ENCODE data around the gene MKLN1.

Gene MKLN1

DNA sequence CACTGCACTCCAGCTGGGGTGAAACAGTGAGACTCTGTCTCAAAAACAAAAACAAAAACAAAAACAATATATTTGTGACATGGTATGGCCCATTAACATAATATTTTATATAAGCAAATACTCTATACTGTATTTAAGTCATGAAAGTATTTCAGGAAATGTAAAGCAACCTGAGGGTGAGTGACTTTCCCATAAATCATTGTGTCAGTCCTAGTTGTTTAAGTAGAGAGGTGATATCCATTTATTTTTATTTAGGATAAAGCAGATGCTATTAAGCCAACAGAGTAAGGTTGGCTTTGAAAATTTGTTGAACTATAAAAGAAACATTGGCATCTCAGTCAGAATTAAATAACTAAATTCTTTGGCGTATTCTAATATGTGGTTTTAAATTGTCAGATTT lies 60.5 kb downstream of the MKLN1 start:
- Histone ChIP-seq H3K9me3 (ENCODE audit: control insufficient read depth in 1 of 2, low read length in 2 of 2) (no peaks in the 10 kb centered on the region), H3K27me3 (ENCODE audit: control insufficient read depth in 1 of 2, insufficient read depth in 2 of 2, low read length in 2 of 2) (no peaks in the 10 kb centered on the region), H3K4me3 (ENCODE audit: low read depth in 1 of 2, low read length in 2 of 2) (no peak overlapping the region), H3K27ac (ENCODE audit: low read depth, low read length) (no peak overlapping the region), H3K4me1 (ENCODE audit: control insufficient read depth in 1 of 2, insufficient read depth in 2 of 2, low read length in 2 of 2) (no peaks in the 10 kb centered on the region), H3K9ac (ENCODE audit: low read depth in 1 of 2, low read length in 2 of 2) (no peak overlapping the region), H3K36me3 (ENCODE audit: control insufficient read depth in 1 of 2, insufficient read depth in 2 of 2, low read length in 2 of 2) (no peaks in the 10 kb centered on the region)

DNA sequence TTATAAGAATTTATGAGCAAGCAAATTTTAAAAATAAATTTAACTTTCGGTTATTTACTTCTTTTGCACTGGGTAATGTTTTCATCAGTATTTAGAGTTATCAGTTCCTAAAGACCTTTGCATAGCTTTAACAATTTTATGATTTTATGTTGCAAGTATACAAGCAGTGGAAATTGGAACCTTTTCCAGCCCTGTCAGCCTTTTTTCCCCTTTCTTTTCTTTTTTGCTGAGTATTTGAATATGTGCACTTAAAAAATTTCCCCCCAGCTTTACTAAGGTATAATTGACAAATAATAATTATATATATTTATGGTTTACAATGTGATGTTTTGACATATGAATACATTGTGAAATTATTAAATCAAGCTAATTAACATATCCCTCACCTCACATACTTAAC lies 62.6 kb downstream of the MKLN1 start:
- no peak overlapping the region for H3K9ac ChIP-seq (ENCODE audit: low read depth in 1 of 2, low read length in 2 of 2)
- H3K9me3 ChIP-seq (ENCODE audit: control insufficient read depth in 1 of 2, low read length in 2 of 2): no peaks in the 10 kb centered on the region
- H3K4me1 ChIP-seq (ENCODE audit: control insufficient read depth in 1 of 2, insufficient read depth in 2 of 2, low read length in 2 of 2): no peaks in the 10 kb centered on the region
- H3K36me3 ChIP-seq (ENCODE audit: control insufficient read depth in 1 of 2, insufficient read depth in 2 of 2, low read length in 2 of 2): no peaks in the 10 kb centered on the region
- no peaks in the 10 kb centered on the region for H3K27me3 ChIP-seq (ENCODE audit: control insufficient read depth in 1 of 2, insufficient read depth in 2 of 2, low read length in 2 of 2)
- H3K27ac ChIP-seq (ENCODE audit: low read depth, low read length): no peak overlapping the region
- H3K4me3 ChIP-seq (ENCODE audit: low read depth in 1 of 2, low read length in 2 of 2): no peak overlapping the region

- Histone ChIP-seq H3K36me3 (ENCODE audit: control insufficient read depth in 1 of 2, insufficient read depth in 2 of 2, low read length in 2 of 2) (no peaks in the 10 kb centered on the region), H3K27ac (ENCODE audit: low read depth, low read length) (no peak overlapping the region), H3K9ac (ENCODE audit: low read depth in 1 of 2, low read length in 2 of 2) (no peak overlapping the region), H3K4me1 (ENCODE audit: control insufficient read depth in 1 of 2, insufficient read depth in 2 of 2, low read length in 2 of 2) (no peaks in the 10 kb centered on the region), H3K4me3 (ENCODE audit: low read depth in 1 of 2, low read length in 2 of 2) (no peak overlapping the region), H3K27me3 (ENCODE audit: control insufficient read depth in 1 of 2, insufficient read depth in 2 of 2, low read length in 2 of 2) (no peaks in the 10 kb centered on the region), H3K9me3 (ENCODE audit: control insufficient read depth in 1 of 2, low read length in 2 of 2) (no peaks in the 10 kb centered on the region)
These were observed 63.5 kb downstream of the MKLN1 start for GRCh38 chr7:131391145-131391544.

DNA sequence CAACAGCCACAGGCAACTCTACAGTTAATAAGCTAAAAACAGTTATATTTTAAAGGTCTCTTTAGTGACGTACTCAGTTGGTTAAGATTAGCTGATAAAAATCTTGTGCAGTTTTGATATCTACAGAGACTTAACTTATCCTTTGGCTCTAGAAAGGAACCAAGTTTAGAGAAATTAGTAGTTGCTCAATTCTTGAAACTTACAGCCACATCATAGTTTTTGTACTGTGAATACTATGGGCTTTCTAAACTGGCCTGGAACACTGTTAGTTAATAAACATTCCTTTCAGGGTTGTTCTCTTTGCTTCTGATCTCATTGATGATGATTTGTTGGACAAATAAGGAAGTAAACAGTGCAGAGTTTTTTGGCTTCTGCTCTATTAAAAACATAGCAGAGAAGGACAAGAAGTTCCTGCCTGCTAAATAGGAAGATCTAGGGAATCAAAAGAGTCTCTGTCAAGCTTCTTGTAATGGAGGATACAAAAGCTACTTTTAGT lies 73.1 kb downstream of the MKLN1 start:
- Histone ChIP-seq H3K27me3 (ENCODE audit: control insufficient read depth in 1 of 2, insufficient read depth in 2 of 2, low read length in 2 of 2) (no peaks in the 10 kb centered on the region), H3K27ac (ENCODE audit: low read depth, low read length) (no peak overlapping the region), H3K4me1 (ENCODE audit: control insufficient read depth in 1 of 2, insufficient read depth in 2 of 2, low read length in 2 of 2) (peaks cover 6 to 11% of the 10 kb centered on the region in 2 donors), H3K4me3 (ENCODE audit: low read depth in 1 of 2, low read length in 2 of 2) (no peak overlapping the region), H3K9ac (ENCODE audit: low read depth in 1 of 2, low read length in 2 of 2) (no peak overlapping the region), H3K36me3 (ENCODE audit: control insufficient read depth in 1 of 2, insufficient read depth in 2 of 2, low read length in 2 of 2) (peaks cover 0 to 17% of the 10 kb centered on the region in 2 donors), H3K9me3 (ENCODE audit: control insufficient read depth in 1 of 2, low read length in 2 of 2) (peaks cover 6 to 8% of the 10 kb centered on the region in 2 donors)

- H3K4me3 ChIP-seq (ENCODE audit: low read depth in 1 of 2, low read length in 2 of 2): no peak overlapping the region
- H3K9ac ChIP-seq (ENCODE audit: low read depth in 1 of 2, low read length in 2 of 2): no peak overlapping the region
- H3K4me1 ChIP-seq (ENCODE audit: control insufficient read depth in 1 of 2, insufficient read depth in 2 of 2, low read length in 2 of 2): peaks cover 6 to 11% of the 10 kb centered on the region in 2 donors
- peaks cover 0 to 17% of the 10 kb centered on the region in 2 donors for H3K36me3 ChIP-seq (ENCODE audit: control insufficient read depth in 1 of 2, insufficient read depth in 2 of 2, low read length in 2 of 2)
- H3K9me3 ChIP-seq (ENCODE audit: control insufficient read depth in 1 of 2, low read length in 2 of 2): peaks cover 6 to 8% of the 10 kb centered on the region in 2 donors
- H3K27me3 ChIP-seq (ENCODE audit: control insufficient read depth in 1 of 2, insufficient read depth in 2 of 2, low read length in 2 of 2): no peaks in the 10 kb centered on the region
- H3K27ac ChIP-seq (ENCODE audit: low read depth, low read length): no peak overlapping the region
These were observed 73.5 kb downstream of the MKLN1 start for GRCh38 chr7:131401194-131401593.

GRCh38 chr7:131403322-131403721 lies 75.6 kb downstream of the MKLN1 start:
- Histone ChIP-seq H3K9me3 (ENCODE audit: control insufficient read depth in 1 of 2, low read length in 2 of 2) (peaks cover 6 to 8% of the 10 kb centered on the region in 2 donors), H3K36me3 (ENCODE audit: control insufficient read depth in 1 of 2, insufficient read depth in 2 of 2, low read length in 2 of 2) (peaks cover 0 to 17% of the 10 kb centered on the region in 2 donors), H3K4me1 (ENCODE audit: control insufficient read depth in 1 of 2, insufficient read depth in 2 of 2, low read length in 2 of 2) (peaks cover 6 to 11% of the 10 kb centered on the region in 2 donors), H3K4me3 (ENCODE audit: low read depth in 1 of 2, low read length in 2 of 2) (no peak overlapping the region), H3K27me3 (ENCODE audit: control insufficient read depth in 1 of 2, insufficient read depth in 2 of 2, low read length in 2 of 2) (no peaks in the 10 kb centered on the region), H3K9ac (ENCODE audit: low read depth in 1 of 2, low read length in 2 of 2) (no peak overlapping the region), H3K27ac (ENCODE audit: low read depth, low read length) (no peak overlapping the region)

DNA sequence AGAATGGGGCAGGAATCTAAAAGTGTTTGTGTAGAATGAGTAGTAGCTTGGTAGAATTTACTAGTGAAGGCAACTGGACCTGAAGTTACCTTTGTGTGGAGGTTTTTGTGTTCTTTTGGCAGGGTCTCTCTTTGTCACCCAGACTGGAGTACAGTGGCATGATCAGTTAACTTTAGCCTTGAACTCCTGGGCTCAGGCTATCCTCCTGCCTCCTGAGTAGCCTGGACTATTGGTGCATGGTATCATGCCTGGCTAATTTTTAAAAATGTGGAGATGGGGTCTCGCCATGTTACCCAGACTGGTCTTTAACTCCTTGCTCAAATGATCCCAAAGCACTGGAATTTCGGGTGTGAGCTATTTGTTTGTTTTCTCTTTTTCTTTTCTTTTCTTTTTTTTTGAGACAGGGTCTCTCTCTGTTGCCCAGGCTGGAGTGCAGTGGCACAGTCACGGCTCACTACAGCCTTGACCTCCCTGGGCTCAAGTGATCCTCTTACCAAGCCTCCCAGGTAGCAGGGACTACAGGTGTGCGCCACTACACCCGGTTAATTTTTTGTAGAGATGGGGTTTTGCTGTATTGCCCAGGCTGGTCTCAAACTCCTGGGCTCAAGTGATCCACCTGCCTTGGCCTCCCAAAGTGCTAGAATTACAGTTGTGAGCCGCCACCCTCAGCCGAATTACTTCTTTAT lies 76.7 kb downstream of the MKLN1 start:
- Histone ChIP-seq H3K9me3 (ENCODE audit: control insufficient read depth in 1 of 2, low read length in 2 of 2) (peaks cover 6 to 8% of the 10 kb centered on the region in 2 donors), H3K27me3 (ENCODE audit: control insufficient read depth in 1 of 2, insufficient read depth in 2 of 2, low read length in 2 of 2) (no peaks in the 10 kb centered on the region), H3K9ac (ENCODE audit: low read depth in 1 of 2, low read length in 2 of 2) (no peak overlapping the region), H3K4me3 (ENCODE audit: low read depth in 1 of 2, low read length in 2 of 2) (no peak overlapping the region), H3K36me3 (ENCODE audit: control insufficient read depth in 1 of 2, insufficient read depth in 2 of 2, low read length in 2 of 2) (peaks cover 0 to 17% of the 10 kb centered on the region in 2 donors), H3K27ac (ENCODE audit: low read depth, low read length) (no peak overlapping the region), H3K4me1 (ENCODE audit: control insufficient read depth in 1 of 2, insufficient read depth in 2 of 2, low read length in 2 of 2) (peaks cover 6 to 11% of the 10 kb centered on the region in 2 donors)

DNA sequence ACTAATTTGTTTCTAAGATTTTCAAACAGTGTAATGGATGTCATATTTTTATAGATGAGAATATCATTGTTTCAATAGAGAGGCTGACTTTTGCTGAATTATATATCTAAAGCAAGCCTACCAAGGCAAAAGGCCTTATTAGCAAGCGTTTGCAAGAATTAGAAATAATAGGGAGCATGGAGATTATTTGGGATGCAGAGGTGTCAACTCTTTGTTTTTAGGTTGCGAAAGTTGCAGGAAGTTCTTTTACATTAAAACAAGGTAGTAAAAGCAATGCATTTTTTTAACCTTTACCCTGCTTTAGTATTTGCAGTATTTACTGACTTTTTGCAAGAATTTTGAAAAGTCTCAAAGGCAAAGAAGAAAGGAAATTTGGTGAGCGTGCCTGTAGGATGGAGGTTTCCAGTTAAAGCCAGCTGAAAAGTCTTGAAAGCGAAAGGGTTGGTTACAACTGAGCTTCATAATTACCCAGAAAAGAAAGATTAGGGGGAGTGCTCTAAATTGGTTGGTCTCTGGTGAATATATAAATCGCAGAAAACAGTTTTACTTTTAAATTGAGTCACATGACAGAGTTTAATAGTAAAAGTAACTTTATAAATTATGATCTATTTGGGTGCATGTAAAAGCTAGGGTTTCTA lies 81.6 kb downstream of the MKLN1 start:
- no peaks in the 10 kb centered on the region for H3K4me1 ChIP-seq (ENCODE audit: control insufficient read depth in 1 of 2, insufficient read depth in 2 of 2, low read length in 2 of 2)
- H3K27ac ChIP-seq (ENCODE audit: low read depth, low read length): no peak overlapping the region
- H3K27me3 ChIP-seq (ENCODE audit: control insufficient read depth in 1 of 2, insufficient read depth in 2 of 2, low read length in 2 of 2): no peaks in the 10 kb centered on the region
- peaks cover 0 to 16% of the 10 kb centered on the region in 2 donors for H3K36me3 ChIP-seq (ENCODE audit: control insufficient read depth in 1 of 2, insufficient read depth in 2 of 2, low read length in 2 of 2)
- H3K9me3 ChIP-seq (ENCODE audit: control insufficient read depth in 1 of 2, low read length in 2 of 2): no peaks in the 10 kb centered on the region
- no peak overlapping the region for H3K4me3 ChIP-seq (ENCODE audit: low read depth in 1 of 2, low read length in 2 of 2)
- no peak overlapping the region for H3K9ac ChIP-seq (ENCODE audit: low read depth in 1 of 2, low read length in 2 of 2)

DNA sequence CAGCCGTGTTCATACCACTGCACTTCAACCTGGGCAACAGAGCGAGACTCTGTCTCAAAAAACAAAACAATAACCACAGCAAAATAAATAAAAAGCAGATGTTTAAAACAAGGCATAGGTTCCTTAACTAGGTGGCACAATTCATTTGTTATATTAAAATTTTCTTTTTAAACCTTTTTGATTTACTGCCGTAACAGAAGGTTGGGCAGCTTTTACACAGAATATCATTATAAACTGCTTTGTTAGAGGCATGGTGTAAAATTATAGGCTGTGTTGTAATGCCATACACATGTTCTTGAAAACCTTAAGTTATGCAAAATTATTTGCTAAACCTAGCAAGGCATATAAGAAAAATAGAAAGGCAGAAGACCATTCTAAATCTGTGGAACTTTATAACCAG lies 84.4 kb downstream of the MKLN1 start:
- Histone ChIP-seq H3K4me3 (ENCODE audit: low read depth in 1 of 2, low read length in 2 of 2) (no peak overlapping the region), H3K9ac (ENCODE audit: low read depth in 1 of 2, low read length in 2 of 2) (no peak overlapping the region), H3K27me3 (ENCODE audit: control insufficient read depth in 1 of 2, insufficient read depth in 2 of 2, low read length in 2 of 2) (no peaks in the 10 kb centered on the region), H3K27ac (ENCODE audit: low read depth, low read length) (no peak overlapping the region), H3K4me1 (ENCODE audit: control insufficient read depth in 1 of 2, insufficient read depth in 2 of 2, low read length in 2 of 2) (no peaks in the 10 kb centered on the region), H3K9me3 (ENCODE audit: control insufficient read depth in 1 of 2, low read length in 2 of 2) (no peaks in the 10 kb centered on the region), H3K36me3 (ENCODE audit: control insufficient read depth in 1 of 2, insufficient read depth in 2 of 2, low read length in 2 of 2) (peaks cover 0 to 21% of the 10 kb centered on the region in 2 donors)

GRCh38 chr7:131413711-131414110 lies 86.0 kb downstream of the MKLN1 start:
- H3K27me3 ChIP-seq (ENCODE audit: control insufficient read depth in 1 of 2, insufficient read depth in 2 of 2, low read length in 2 of 2): no peaks in the 10 kb centered on the region
- no peaks in the 10 kb centered on the region for H3K4me1 ChIP-seq (ENCODE audit: control insufficient read depth in 1 of 2, insufficient read depth in 2 of 2, low read length in 2 of 2)
- no peak overlapping the region for H3K4me3 ChIP-seq (ENCODE audit: low read depth in 1 of 2, low read length in 2 of 2)
- no peak overlapping the region for H3K9ac ChIP-seq (ENCODE audit: low read depth in 1 of 2, low read length in 2 of 2)
- H3K36me3 ChIP-seq (ENCODE audit: control insufficient read depth in 1 of 2, insufficient read depth in 2 of 2, low read length in 2 of 2): peaks cover 0 to 21% of the 10 kb centered on the region in 2 donors
- H3K9me3 ChIP-seq (ENCODE audit: control insufficient read depth in 1 of 2, low read length in 2 of 2): no peaks in the 10 kb centered on the region
- H3K27ac ChIP-seq (ENCODE audit: low read depth, low read length): no peak overlapping the region

All from duodenal mucosa (tissue), 2 donors.